Epithelial cell of proximal tubule (primary cell): ENCODE measurements around the gene HYLS1. TPM values are rescaled to one million over a fixed set of nuclear protein-coding genes. Genes with fewer than 3 reads are reported as not detected.

Source experiments
- DNase-seq: peaks from one replicate; pipeline ENCODE4 v3.0.0-alpha.2; 2011; ENCODE audit warnings: low read depth
- H3K4me3 ChIP-seq: 2 replicates; pipeline ENCODE4 v1.5.1; 2011; ENCODE audit warnings: low read depth, mild to moderate bottlenecking, low read length
- total RNA-seq: library from RNA; depleted of rRNA; stranded (reverse); fragments of >200 nt; gene quantifications from 2 replicates; pipeline ENCODE4 v1.2.3, GENCODE V29; 2015
- TF ChIP-seq, protein P1 (sequence below): conservative IDR thresholded peaks from 2 replicates; pipeline ENCODE4 v1.5.1; 2012; ENCODE audit warnings: low read depth, mild to moderate bottlenecking, low read length

HYLS1 gene
- total RNA-seq, 1 donor from 2014 or later: 9.3 TPM

DNA sequence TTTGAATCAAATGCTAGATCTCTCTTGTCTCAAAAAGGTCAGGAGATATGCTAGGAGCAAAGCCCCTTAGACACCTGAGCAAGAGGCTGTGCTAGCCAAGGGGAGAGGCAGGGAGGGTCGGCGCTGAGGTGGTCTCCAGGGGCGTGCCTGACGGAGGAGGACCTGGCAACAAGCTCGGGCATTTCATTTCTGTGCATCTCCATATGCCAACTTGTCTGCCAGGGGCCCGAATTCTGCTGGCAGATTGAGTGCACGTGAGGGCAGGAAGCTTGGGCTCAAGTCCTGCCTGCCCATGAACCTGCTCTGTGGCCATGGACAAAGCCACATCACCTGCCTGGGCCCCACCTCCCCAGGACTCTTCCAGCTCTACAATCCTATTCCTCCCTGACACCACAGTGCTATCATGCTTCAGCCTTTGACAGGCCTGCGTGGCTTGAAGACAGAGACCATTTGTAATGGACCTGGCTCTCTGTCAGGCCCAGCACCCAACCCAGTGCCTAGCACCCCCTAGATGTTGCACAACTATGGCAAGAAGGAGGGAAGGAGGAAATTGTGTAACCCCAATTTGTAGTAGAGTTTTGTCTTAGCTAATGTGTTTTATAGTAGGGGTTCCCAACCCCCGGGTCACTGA lies 42.1 kb downstream of the HYLS1 start:
- TF ChIP-seq, protein P1, sequence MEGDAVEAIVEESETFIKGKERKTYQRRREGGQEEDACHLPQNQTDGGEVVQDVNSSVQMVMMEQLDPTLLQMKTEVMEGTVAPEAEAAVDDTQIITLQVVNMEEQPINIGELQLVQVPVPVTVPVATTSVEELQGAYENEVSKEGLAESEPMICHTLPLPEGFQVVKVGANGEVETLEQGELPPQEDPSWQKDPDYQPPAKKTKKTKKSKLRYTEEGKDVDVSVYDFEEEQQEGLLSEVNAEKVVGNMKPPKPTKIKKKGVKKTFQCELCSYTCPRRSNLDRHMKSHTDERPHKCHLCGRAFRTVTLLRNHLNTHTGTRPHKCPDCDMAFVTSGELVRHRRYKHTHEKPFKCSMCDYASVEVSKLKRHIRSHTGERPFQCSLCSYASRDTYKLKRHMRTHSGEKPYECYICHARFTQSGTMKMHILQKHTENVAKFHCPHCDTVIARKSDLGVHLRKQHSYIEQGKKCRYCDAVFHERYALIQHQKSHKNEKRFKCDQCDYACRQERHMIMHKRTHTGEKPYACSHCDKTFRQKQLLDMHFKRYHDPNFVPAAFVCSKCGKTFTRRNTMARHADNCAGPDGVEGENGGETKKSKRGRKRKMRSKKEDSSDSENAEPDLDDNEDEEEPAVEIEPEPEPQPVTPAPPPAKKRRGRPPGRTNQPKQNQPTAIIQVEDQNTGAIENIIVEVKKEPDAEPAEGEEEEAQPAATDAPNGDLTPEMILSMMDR: no peak
- DNase-seq: no peak
- no peak overlapping the region for H3K4me3 ChIP-seq

DNA sequence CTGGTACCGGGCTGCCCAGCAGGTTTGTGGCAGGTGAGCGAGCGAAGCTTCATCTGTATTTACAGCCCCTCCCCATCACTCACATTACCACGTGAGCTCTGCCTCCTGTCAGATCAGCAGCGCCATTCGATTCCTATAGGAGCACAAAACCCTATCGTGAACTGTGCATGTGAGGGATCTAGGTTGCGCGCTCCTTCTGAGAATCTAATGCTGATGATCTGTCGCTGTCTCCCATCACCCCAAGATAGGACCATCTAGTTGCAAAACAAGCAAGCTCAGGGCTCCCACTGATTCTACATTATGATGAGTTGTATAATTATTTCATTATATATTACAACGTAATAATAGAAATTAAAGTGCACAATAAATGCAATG lies 42.6 kb downstream of the HYLS1 start:
- DNase-seq: no peak
- no peak overlapping the region for H3K4me3 ChIP-seq
- TF ChIP-seq, protein P1: no peak

DNA sequence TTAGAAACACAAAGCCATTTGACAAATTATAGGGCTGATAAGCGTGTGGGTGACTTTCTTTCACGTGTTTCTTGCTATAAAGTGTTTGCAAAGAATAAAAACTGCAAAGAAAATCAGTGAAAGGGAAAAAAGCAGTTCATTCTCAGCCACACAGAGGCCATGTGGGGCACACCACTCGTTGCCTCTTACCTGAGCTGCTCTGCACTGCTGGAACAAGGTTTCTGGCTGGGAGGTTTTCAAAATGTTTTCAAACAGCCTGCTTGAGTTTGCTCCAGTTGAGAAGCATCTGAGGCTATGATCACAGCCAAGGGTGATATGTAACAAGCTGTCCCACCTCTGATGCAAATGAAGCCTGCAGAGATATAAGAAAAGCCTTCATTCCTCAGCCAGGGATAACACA lies 43.6 kb downstream of the HYLS1 start:
- DNase-seq: no peak
- no peak overlapping the region for H3K4me3 ChIP-seq
- TF ChIP-seq, protein P1: no peak

DNA sequence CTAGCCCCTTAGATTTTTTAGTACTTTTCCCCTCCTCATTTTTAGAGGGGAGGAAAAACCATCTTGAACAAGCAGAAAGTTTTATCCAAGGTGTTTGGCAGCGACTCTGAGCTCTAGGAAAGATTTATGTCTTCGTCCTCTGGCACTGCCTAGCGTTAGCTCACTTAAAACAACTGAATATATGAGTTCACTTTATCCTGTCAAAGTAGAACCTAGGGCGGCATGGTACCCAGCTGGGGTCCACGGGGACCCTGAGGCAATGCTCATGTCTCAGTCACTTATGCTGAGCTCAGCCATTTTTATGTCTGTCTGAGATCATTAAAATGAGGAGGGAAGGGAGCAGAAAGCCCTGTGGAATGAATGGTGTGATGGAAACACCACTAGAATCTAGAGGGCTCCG lies 44.2 kb downstream of the HYLS1 start:
- H3K4me3 ChIP-seq: no peak overlapping the region
- no peak for DNase-seq
- TF ChIP-seq, protein P1: no peak

DNA sequence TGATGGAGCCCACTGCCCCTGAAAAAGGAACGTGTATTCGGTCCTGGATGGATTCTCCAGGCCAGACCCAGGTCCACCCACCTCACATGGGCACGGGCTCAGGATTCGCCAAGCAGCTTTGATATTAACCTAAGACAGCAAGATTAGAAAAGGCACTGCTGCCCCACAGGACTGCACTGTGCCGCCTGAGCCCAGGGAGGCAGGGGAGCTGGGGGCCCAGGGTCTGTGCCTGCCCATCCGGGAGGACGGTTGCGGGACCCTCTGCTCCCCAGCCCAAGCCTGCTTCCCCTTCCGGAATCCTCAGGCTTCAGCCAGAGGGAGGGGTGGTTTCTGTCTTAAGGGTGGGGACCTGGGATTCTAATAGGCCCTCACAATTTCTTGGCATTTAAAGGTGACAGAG lies 44.8 kb downstream of the HYLS1 start:
- DNase-seq: no peak
- H3K4me3 ChIP-seq: no peak overlapping the region
- TF ChIP-seq, protein P1: no peak

DNA sequence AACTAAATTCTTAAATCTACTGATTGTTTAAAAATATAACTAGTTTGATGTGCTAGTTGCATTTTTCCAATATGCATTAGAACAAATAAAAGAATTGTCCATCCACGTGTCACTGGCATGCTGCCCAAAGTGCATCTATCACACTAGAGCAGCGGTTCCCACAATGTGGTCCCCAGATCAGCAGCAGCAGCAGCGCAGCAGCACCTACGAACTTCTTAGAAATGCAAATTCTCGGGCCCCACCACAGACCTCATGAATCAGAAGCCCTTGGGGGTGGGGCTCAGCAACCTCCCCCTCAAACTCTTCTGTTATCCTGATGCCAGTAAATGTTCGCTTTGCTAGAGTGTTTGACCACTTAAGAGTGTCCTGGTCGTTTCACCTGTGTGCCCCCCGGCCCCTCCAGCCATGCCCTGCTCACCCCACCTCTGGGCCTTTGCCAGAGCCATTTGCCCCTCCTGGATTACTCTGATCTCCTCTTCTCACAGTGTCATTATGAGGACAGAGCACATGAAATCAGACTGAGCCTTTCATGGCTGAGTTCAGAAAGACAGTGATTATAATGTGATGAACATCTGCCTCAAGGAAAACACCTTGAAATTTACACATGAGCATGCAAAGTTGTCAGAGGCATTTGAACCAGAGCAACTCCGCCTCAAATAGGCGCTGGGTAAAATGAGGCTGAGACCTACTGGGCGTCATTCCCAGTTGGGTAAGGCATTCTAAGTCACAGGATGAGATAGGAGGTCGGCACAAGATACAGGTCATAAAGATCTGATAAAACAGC lies 45.8 kb downstream of the HYLS1 start:
- no peak for DNase-seq
- no peak overlapping the region for H3K4me3 ChIP-seq
- TF ChIP-seq, protein P1: no peak

GRCh38 chr11:125934473-125934872 lies 47.0 kb downstream of the HYLS1 start:
- H3K4me3 ChIP-seq: no peak overlapping the region
- TF ChIP-seq, protein P1: no peak
- no peak for DNase-seq
